Neural progenitor cell (in vitro differentiated cells): ENCODE data around the gene CLEC5A. TPM values are rescaled to one million over a fixed set of nuclear protein-coding genes. Genes with fewer than 3 reads are reported as not detected.

ENCODE experiments used
- DNase-seq: peaks from one replicate; pipeline ENCODE4 v3.0.0-alpha.2; 2016; ENCODE audit warnings: low spot score
- H2AFZ ChIP-seq: fragments of 200-600 bp; sonication (generic); replicated peaks from 2 replicates; pipeline ENCODE4 v1.6.1; 2016; ENCODE audit warnings: antibody characterized with exemption
- H3F3A ChIP-seq: fragments of 200-600 bp; sonication (generic); 2 replicates; pipeline ENCODE4 v1.6.1; 2016; ENCODE audit warnings: antibody characterized with exemption, low read depth
- H3K27ac ChIP-seq: fragments of 200-600 bp; sonication (generic); 2 replicates; pipeline ENCODE4 v1.5.1; 2016; ENCODE audit warnings: mild to moderate bottlenecking
- H3K27me3 ChIP-seq: fragments of 200-600 bp; sonication (generic); 2 replicates; pipeline ENCODE4 v1.6.1; 2016; ENCODE audit warnings: mild to moderate bottlenecking, moderate library complexity
- H3K36me3 ChIP-seq: fragments of 200-600 bp; sonication (generic); 2 replicates; pipeline ENCODE4 v1.5.1; 2016
- H3K4me1 ChIP-seq: fragments of 200-600 bp; sonication (generic); 2 replicates; pipeline ENCODE4 v1.6.1; 2016; ENCODE audit warnings: mixed run types
- H3K4me2 ChIP-seq: fragments of 200-600 bp; sonication (generic); 2 replicates; pipeline ENCODE4 v1.6.1; 2016
- H3K4me3 ChIP-seq: fragments of 200-600 bp; sonication (generic); 2 replicates; pipeline ENCODE4 v1.5.1; 2016
- H3K79me2 ChIP-seq: fragments of 200-600 bp; sonication (generic); 2 replicates; pipeline ENCODE4 v1.6.1; 2016; ENCODE audit warnings: low read depth
- H3K9ac ChIP-seq: fragments of 200-600 bp; sonication (generic); 2 replicates; pipeline ENCODE4 v1.6.1; 2016
- H3K9me3 ChIP-seq: fragments of 200-600 bp; sonication (generic); 2 replicates; pipeline ENCODE4 v1.5.1; 2016; ENCODE audit warnings: low read depth
- H4K20me1 ChIP-seq: fragments of 200-600 bp; sonication (generic); 2 replicates; pipeline ENCODE4 v1.6.1; 2016; ENCODE audit warnings: low read depth
- H3K27ac Mint-ChIP-seq: 3 replicates; pipeline ENCODE4 v1.8.0; 2021; ENCODE audit warnings: mixed read lengths
- H3K27me3 Mint-ChIP-seq: 2 replicates; pipeline ENCODE4 v1.8.0; 2022; ENCODE audit warnings: low read depth, mild to moderate bottlenecking, inconsistent platforms, moderate library complexity, mixed read lengths; ENCODE audit not compliant: insufficient read depth
- H3K36me3 Mint-ChIP-seq: 3 replicates; pipeline ENCODE4 v1.8.0; 2021; ENCODE audit warnings: mixed read lengths
- H3K4me1 Mint-ChIP-seq: 3 replicates; pipeline ENCODE4 v1.8.0; 2021; ENCODE audit warnings: mixed read lengths
- H3K4me3 Mint-ChIP-seq: 3 replicates; pipeline ENCODE4 v1.8.0; 2021; ENCODE audit warnings: mild to moderate bottlenecking, moderate library complexity, mixed read lengths
- H3K9me3 Mint-ChIP-seq: 3 replicates; pipeline ENCODE4 v1.8.0; 2020; ENCODE audit warnings: mixed read lengths
- CTCF ChIP-seq: fragments of 200-600 bp; sonication (generic); IDR thresholded peaks from 2 replicates; pipeline ENCODE4 v1.5.1; 2017; ENCODE audit warnings: antibody characterized with exemption, mild to moderate bottlenecking
- EZH2 ChIP-seq: fragments of 200-600 bp; sonication (generic); IDR thresholded peaks from 2 replicates; pipeline ENCODE4 v1.6.1; 2017; ENCODE audit warnings: antibody characterized with exemption, mild to moderate bottlenecking, moderate library complexity
- EZH2phosphoT487 ChIP-seq: fragments of 200-600 bp; sonication (generic); IDR thresholded peaks from 2 replicates; pipeline ENCODE4 v1.6.1; 2017; ENCODE audit warnings: antibody characterized with exemption
- total RNA-seq: library from RNA; depleted of rRNA; stranded (reverse); fragments of >200 nt; gene quantifications from 2 replicates; pipeline ENCODE4 v1.2.3, GENCODE V29; 2015; ENCODE audit warnings: low replicate concordance

CLEC5A gene
- total RNA-seq, 1 donor from 2014 or later, result not detected

GRCh38 chr7:141877365-141877764 lies 69.4 kb downstream of the CLEC5A start:
- Mint-ChIP-seq H3K27ac (no peak overlapping the region), H3K9me3 (peaks cover 2% of the 10 kb centered on the region), H3K36me3 (no peaks in the 10 kb centered on the region), H3K4me3 (no peak overlapping the region), H3K27me3 (peaks cover 2% of the 10 kb centered on the region), H3K4me1 (no peaks in the 10 kb centered on the region)
- H3K9ac ChIP-seq, result no peak overlapping the region
- H3K27me3 ChIP-seq, result no peaks in the 10 kb centered on the region
- no peaks in the 10 kb centered on the region for H3K4me1 ChIP-seq
- no peaks in the 10 kb centered on the region for H3F3A ChIP-seq
- H4K20me1 ChIP-seq, result no peaks in the 10 kb centered on the region
- H3K4me3 ChIP-seq, result no peak overlapping the region
- H2AFZ ChIP-seq, result no peak overlapping the region
- DNase-seq, result no peak
- H3K27ac ChIP-seq, result no peak overlapping the region
- TF ChIP-seq EZH2phosphoT487 (no peak), CTCF (no peak), EZH2 (no peak)
- no peak overlapping the region for H3K4me2 ChIP-seq
- no peaks in the 10 kb centered on the region for H3K79me2 ChIP-seq
- H3K36me3 ChIP-seq, result no peaks in the 10 kb centered on the region
- H3K9me3 ChIP-seq, result no peaks in the 10 kb centered on the region

Other genes with a start within 250 kb of the CLEC5A start
- gene DENND11, start 244.8 kb downstream of the CLEC5A start, total RNA-seq, result 19.7 and 23.5 TPM in 2 replicates
- 0.12 TPM in 1 of 2 replicates, not detected in the other for gene WEE2, start 238.6 kb downstream of the CLEC5A start, total RNA-seq
- gene SSBP1, start 208.6 kb downstream of the CLEC5A start, total RNA-seq, result 219 and 402 TPM in 2 replicates
- 1.2 and 2.2 TPM in 2 replicates for gene TAS2R3, start 182.9 kb downstream of the CLEC5A start, total RNA-seq
- 2.2 and 2.8 TPM in 2 replicates for gene TAS2R4, start 170.3 kb downstream of the CLEC5A start, total RNA-seq
- 3.9 and 4.7 TPM in 2 replicates for gene TAS2R5, start 156.8 kb downstream of the CLEC5A start, total RNA-seq
- not detected in 2 replicates for gene PRSS37, start 105.5 kb downstream of the CLEC5A start, total RNA-seq
- gene OR9A4, start 30.6 kb downstream of the CLEC5A start, total RNA-seq, result 0.07 TPM in 1 of 2 replicates, not detected in the other
- gene TAS2R38, start 26.8 kb upstream of the CLEC5A start, total RNA-seq, result not detected in 2 replicates
- gene MGAM, start 48.9 kb upstream of the CLEC5A start, total RNA-seq, result 0.56 and 0.60 TPM in 2 replicates
- gene MGAM2, start 164.7 kb upstream of the CLEC5A start, total RNA-seq, result 0.04 and 0.12 TPM in 2 replicates